Urothelium cell line (cell line): ENCODE measurements around the gene DRC1.

Source experiments
- DNase-seq: peaks from one replicate; pipeline ENCODE4 v3.0.0; 2011; ENCODE audit warnings: low spot score, mixed read lengths
- FAIRE-seq: peaks from 2 replicates; lab custom pipeline; 2011; peaks lifted over from hg19 to GRCh38; lab: Jason Lieb, UNC

The DRC1 gene

GRCh38 chr2:26489213-26489850, 87.6 kb downstream of the DRC1 start:
- no peak for FAIRE-seq
- DNase-seq, result no peak

DNA sequence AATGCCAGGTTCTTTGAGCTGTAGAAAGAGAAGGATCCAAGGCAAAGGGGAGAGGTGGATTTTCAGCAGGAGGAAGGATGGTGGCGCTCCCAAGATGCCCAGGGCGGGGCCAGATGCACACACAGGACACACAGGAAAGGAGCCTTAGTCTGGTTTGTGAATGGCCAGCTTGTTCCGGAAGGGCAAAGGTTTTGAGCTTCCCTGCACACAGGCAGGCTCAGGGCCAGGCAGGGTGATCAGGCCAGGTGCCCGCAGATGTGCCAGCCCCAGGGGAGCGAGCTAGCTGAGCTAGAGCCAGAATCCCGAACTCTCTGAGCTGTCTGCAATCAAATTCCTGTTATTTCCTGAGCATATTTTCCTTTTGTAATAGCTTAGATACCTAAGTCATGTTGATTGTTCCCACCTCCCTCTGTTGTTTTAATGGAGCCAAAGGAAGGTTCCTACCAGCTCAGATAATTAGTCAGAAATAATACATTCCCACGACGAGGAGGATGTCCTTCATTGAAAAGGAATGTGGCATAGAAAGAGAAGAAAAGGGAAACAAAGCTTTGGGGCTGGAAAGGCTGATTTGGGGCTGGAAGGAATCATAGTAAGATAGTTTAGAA, 89.9 kb downstream of the DRC1 start:
- DNase-seq (no peak), FAIRE-seq (no peak)

DNA sequence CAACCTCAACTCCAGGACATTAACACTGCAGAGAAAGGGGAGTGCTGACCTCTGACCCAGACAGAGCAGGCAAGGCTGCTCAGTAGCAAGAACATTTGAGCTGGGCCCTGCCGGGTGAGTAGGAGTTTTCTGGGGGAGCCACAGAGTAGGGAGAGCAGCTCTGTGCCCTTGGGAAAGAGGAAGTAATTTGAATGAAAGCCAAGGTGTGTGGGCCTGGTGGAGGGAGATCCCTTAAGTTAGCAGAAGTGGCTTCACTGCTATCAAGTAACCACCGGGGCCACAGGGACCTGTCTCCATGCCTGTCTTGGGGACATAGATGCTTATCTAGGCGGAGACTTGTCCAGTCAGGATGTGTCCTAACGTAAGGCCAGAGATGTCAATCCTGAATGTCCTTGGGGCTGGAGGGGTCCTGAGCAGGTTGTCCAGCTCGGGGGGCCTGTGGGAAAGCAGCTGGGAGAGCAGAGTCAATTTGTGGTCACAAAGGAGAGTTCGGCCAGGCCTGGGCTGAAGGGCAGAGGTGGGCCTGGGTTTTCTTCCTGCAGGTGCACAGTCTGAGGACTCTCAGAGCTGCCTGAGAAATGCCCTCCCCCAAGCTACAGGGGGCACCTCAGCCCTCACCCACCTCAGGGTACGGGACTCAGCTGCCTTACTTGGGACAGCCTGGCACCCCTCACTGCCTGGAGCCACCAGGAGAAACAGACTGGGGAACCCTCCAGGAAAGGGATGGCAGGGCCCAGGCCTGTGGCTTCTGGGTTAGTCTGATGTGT, 91.2 kb downstream of the DRC1 start:
- FAIRE-seq (peak; percentile 67), DNase-seq (no peak)

DNA sequence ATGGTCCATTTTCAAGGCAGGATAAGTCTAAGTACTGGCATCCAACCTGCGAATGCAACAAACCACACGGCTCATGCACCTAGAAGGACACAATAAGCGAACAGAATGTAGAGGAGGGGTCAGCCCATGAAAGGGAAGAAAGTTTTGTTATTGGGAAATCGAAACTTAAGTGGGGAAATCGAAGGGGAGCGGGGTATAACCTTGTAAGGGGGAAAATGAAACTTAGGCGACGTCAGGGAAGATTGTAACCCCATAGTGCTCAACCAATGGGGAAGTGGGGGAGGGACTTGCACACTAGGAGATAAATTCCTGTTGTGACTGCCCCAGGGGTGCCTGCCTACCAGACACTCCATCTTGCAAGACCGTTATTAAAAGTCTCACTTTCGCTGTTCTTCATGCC, 91.8 kb downstream of the DRC1 start:
- no peak for DNase-seq
- FAIRE-seq, result peak; percentile 77

DNA sequence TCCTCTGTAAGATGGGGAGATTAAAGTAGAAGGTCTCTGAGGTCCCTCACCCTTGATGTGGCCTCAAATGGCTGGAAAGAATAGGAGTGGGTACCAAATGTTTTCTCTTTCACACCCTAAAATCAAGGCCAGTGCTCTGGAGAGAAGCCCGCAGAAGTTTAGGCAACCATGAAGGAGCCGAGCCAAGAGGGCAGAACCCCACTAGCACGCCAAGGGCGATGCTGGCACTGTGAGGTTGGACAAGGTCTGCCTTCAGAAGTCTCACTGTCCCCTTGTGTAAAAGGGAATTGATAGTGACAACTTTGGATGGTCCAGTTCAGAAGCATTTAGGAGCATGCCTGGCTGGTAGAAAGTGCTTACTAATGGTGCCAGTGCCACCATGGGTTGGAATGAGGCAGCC, 92.5 kb downstream of the DRC1 start:
- FAIRE-seq (no peak), DNase-seq (no peak)

DNA sequence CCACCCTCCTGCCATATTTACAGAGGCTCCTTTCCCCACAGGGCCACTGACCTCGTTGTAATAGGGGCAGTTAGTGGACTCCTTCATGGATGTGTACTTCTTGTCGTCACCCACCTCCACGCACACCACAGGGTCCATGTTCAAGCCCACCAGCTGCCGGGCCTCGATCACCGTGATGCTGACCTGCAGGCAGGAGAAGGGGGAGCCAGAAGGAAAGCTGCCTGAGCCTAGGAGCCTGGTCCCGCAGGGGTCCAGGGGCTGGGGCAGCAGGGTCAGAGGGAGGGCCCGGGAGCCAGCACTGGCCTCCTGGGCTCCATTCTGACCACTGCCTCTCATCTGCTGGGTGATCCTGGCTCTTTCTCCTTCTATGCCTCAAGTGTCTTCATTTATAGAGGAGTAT, 93.2 kb downstream of the DRC1 start:
- no peak for DNase-seq
- no peak for FAIRE-seq

DNA sequence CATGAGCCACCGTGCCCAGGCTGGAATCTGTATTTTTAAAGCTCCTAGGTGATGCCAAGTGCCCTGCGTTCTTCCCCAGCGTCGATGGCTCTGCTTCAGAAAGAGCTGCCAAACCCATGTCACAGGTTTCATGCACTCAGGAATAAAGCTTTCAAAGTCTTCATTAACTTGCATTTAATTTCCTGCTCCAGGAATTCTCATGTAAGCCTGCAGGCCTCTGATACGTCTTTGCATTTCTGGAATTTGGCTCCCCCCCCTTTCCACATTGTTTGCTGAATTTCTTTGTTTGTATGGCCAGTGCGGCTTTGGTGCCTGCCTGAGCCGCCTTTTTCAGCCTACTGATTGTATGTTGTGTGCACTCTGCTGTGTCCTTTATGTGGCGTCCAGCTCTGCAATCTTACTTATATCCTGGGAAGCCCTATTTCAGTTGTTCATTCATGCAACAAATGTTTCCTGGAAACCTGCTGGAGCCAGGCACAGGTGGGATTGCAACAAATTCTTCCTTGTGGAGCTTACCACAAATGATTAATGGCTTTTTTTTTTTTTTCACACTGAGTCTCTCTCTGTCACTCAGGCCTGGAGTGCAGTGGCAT, 94.1 kb downstream of the DRC1 start:
- FAIRE-seq, result no peak
- peak; percentile 27 for DNase-seq

GRCh38 chr2:26500406-26500805, 98.7 kb downstream of the DRC1 start:
- FAIRE-seq (no peak), DNase-seq (no peak)

DNA sequence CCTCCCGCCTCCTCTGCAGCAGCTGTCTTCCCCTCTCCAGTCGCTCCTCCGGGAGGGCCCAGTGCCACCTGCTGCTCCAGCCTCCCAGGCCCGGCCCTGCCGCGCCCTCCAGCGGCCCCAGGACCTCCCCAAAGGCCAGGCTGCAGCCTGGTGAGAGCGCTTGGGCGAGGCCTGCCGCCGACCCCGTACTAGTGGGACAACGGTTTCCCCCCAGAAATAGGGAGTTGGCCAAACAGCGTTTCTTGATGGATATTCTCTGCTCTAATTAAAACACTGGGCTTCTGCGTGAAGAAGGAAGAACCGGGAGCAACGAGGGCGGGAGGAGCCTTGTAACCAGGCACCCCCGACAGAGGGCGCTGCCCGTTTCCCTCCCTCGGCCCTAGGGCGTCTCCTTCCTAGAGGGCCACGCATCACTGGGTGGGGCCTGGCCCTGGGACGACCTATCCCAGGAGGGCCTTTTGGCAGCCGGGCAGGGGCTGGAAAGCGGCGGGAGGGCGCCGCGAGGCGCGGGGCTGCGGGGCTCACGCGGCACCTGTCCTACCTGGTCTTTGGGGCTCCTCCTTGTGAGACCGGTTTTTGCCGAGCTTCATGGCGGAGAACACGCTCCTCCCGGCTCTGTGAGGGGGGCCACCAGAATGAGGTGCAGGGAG, 101.6 kb downstream of the DRC1 start:
- FAIRE-seq (peak; percentile 81), DNase-seq (peak; percentile 96)

GRCh38 chr2:26504002-26504401, 102.3 kb downstream of the DRC1 start:
- DNase-seq, result no peak
- no peak for FAIRE-seq

DNA sequence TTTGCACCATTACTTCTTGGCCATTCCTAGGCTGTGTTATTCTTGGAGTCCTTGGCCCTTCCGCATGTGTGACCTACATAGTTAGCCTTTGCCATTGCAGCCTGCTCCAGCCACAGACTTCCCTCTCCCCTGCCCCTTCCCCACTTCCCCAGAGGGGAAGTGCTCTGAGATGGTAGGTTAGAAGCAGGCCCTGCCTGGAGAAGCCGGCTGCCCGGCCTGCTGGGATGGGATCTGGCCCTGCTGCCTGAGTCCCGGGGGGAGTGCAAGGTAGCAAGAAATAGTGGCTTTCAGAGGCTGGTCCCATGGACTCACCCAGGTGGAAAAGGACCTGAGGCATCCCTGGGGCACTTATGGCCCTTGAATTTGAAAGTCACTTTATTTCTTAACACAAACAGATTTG, 104.6 kb downstream of the DRC1 start:
- no peak for FAIRE-seq
- no peak for DNase-seq
